Retinal pigment epithelial cell (primary cell): ENCODE measurements around the gene C19orf85.
A peak's percentile ranks its signal among the peaks of the same experiment; 100 is the strongest.

ENCODE experiments used
- DNase-seq: peaks from one replicate; pipeline ENCODE4 v3.0.0-alpha.2; 2010; ENCODE audit warnings: low read depth
- H3K4me3 ChIP-seq: 2 replicates; pipeline ENCODE4 v1.5.1; 2011; ENCODE audit warnings: mild to moderate bottlenecking, low read length, control low read depth, moderate library complexity
- TF ChIP-seq, protein P1 (sequence below): conservative IDR thresholded peaks from 2 replicates; pipeline ENCODE4 v1.5.1; 2011; ENCODE audit warnings: low read depth, low read length, control low read depth, inconsistent platforms

C19orf85 gene

DNA sequence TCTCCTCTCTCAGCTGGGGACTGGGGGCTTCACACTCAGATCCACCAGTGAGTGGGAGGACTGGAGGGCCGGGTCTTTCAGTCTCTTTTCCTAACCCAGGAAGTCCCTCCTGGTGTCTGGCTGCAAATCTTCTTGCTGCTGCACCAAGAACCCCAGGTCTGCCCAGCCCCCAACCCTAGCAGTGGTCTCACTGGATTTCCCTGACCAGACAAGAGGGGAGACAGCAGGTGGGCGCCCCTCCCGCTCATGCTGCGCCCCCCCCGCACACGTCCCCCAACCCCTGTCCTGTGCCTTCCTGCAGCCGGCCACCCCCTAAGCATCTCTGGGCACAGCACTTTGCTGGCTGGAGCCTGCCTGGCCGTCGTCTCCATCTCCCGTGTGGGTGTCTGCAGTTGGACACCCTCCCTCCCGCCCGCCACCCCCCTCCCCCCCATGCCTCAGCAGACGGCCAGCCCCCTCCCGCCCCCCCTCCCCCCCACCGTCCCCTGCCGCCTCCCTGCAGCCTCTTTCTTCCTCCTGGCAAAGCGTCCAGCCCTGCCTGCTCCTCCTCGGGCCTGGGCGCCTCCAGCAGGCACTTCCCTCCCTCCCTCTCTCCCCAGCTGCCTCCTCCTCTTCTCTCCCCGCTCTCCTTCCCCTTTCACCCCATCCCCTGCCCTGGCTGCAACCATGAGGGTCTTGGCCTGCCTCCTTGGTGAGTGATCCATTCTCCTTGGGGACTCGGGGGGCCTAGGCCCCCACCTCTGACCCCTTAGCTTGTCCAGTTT, 23.6 kb upstream of the C19orf85 start, which contains the start of gene SSC5D:
TSS of gene SSC5D (plus strand) at position 513 of the 764 bp plus-strand sequence. CDS start at position 667, 154 bp downstream.
- H3K4me3 ChIP-seq: peak within 1 kb of the TSS; percentile 20
- DNase-seq: no peak
- TF ChIP-seq, protein P1, sequence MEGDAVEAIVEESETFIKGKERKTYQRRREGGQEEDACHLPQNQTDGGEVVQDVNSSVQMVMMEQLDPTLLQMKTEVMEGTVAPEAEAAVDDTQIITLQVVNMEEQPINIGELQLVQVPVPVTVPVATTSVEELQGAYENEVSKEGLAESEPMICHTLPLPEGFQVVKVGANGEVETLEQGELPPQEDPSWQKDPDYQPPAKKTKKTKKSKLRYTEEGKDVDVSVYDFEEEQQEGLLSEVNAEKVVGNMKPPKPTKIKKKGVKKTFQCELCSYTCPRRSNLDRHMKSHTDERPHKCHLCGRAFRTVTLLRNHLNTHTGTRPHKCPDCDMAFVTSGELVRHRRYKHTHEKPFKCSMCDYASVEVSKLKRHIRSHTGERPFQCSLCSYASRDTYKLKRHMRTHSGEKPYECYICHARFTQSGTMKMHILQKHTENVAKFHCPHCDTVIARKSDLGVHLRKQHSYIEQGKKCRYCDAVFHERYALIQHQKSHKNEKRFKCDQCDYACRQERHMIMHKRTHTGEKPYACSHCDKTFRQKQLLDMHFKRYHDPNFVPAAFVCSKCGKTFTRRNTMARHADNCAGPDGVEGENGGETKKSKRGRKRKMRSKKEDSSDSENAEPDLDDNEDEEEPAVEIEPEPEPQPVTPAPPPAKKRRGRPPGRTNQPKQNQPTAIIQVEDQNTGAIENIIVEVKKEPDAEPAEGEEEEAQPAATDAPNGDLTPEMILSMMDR: no peak

GRCh38 chr19:55486971-55487923, 22.7 kb upstream of the C19orf85 start:
- peak; percentile 77 for DNase-seq
- H3K4me3 ChIP-seq: peak overlapping the region; percentile 20
- TF ChIP-seq, protein P1: no peak

DNA sequence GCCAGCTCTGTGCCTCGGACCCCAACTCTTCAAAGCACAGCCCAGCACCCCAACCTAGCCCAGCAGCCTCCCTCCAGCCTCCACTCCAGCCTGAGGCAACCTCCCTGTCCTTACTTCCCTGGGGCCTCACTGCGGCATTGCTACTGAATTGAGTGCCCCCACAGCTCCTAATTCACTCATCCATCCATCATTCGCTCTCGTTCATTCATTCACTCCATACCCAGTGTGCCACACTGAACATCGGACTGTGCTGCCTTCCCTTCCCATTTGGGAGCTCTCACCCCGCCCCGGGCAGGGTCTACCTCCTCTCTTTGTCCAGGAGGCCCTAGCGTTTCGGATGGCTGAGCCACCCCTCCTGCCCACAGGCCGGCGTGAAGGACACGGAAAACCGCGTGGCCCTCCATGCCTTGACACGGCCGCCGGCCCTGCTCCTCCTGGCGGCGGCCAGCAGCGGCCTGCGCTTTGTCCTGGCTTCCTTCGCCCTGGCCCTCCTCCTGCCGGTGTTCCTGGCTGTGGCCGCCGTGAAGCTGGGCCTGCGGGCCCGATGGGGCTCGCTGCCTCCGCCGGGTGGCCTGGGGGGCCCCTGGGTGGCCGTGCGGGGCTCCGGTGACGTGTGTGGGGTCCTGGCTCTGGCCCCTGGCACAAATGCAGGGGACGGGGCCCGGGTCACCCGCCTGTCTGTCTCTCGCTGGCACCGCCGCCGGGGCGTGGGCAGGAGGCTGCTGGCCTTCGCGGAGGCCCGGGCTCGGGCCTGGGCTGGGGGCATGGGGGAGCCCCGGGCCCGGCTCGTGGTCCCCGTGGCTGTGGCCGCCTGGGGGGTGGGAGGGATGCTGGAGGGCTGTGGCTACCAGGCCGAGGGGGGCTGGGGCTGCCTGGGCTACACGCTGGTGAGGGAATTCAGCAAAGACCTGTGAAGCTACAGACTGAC, 21.8 kb upstream of the C19orf85 start:
- DNase-seq: no peak
- TF ChIP-seq, protein P1: no peak
- peak overlapping the region; percentile 74 for H3K4me3 ChIP-seq

DNA sequence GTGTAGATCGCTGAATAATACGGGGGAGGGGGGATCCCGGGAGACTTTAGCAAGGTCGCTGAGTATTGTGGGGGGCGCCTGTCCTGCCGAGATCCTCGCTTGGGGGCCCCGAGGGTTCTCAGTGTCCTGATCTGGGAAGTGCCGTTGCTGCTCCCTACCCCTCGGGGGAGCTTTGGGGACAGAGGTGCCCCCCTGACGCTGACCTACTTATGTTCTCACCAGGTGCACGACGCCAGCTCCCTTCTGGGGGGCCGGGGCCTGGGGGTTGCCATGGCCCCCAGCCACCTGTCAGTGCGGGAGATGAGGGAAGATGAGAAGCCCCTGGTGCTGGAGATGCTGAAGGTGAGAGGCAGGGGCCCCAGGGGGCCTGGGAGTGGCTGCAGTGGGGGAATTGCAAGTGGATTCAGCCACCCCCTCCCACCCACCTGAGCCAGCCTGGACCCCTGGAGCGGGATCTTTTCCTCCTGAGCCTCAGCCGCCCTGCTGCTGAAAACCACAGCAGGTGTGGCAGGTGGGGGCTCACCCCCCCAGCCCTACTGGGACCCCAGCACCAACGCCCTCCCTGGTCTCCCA, 21.0 kb upstream of the C19orf85 start:
- DNase-seq: no peak
- peak overlapping the region; percentile 74 for H3K4me3 ChIP-seq
- TF ChIP-seq, protein P1: peak; percentile 5

DNA sequence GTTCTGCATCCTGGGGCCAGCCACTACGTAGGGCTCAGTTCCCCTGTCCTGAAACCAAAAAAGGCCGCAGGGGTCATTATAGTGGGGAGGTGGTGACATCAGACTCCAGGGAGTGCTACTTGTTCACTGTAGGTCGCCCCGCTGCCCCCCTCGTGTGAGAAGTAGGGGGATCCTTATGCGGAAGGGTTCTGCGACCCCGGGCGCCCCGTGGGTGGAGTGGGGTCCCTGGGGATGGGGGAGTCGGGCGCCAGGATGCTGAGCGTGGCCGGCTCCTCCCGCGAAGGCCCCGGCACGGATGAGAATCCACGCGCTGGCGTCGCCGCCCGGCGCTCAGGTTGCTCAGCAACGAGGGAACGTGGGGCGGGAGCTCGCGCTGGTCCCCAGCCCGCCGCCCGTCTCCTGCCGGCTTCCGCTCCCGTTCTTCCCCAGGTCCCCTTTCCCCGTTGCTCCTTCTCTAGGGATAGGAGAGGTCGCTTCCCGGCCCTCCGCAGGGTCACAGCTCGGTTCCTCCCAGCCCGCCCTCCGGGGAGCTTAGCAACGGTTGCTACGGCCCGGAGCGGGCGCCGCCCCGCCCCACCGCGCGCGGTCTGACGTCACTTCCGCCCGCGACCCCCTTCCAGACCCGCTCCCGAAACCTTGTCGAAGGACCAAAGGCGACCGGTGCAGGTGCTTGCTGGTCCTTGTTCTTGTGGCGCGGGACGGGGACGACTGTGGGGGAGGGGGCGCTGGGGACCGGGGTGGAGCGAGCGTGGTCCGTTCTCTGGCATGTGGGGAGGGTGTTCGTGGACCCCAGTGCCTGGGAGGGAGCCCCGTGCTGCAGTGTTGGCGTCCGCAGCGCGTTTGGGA, 20.3 kb upstream of the C19orf85 start, which contains the start of gene NAT14:
TSS of gene NAT14 (plus strand) at position 596 of the 846 bp plus-strand sequence. CDS start 521 bp downstream, outside the sequence.
- peak within 1 kb of the TSS; percentile 74 for H3K4me3 ChIP-seq
- TF ChIP-seq, protein P1: no peak
- DNase-seq: no peak
